Nucleus accumbens (tissue), 56 donors: ENCODE results near the gene MEGF10.

ENCODE experiments used
- DNase-seq, 56 donors: peaks; one replicate each; lab custom pipeline; 2025; lab: John Stamatoyannopoulos, UW

Gene MEGF10

GRCh38 chr5:127506616-127507015, 216.0 kb downstream of the MEGF10 start:
- no peak for DNase-seq

GRCh38 chr5:127508644-127509373, 218.2 kb downstream of the MEGF10 start:
- DNase-seq, result no peak
